HepG2 (cell line): ENCODE results near the gene SRSF12. TPM values are rescaled to one million over a fixed set of nuclear protein-coding genes. Genes with fewer than 3 reads are reported as not detected.

Source experiments
- CHCHD3 ChIP-seq: sonication (generic); formaldehyde crosslinking; IDR thresholded peaks from 2 replicates; pipeline ENCODE4 v1.8.0; 2022; ENCODE audit warnings: mild to moderate bottlenecking, missing genetic modification reagents, moderate library complexity
- DRAP1 ChIP-seq: IDR thresholded peaks from 2 replicates; pipeline ENCODE4 v1.6.1; 2016; ENCODE audit warnings: missing genetic modification reagents, missing compliant biosample characterization
- ETV5 ChIP-seq: IDR thresholded peaks from 2 replicates; pipeline ENCODE4 v1.6.1; 2018; ENCODE audit warnings: missing biosample characterization, missing genetic modification reagents, inconsistent platforms, borderline replicate concordance
- GMEB1 ChIP-seq: sonication (generic); formaldehyde crosslinking; IDR thresholded peaks from 2 replicates; pipeline ENCODE4 v1.5.1; 2020; ENCODE audit warnings: missing genetic modification reagents, mild to moderate bottlenecking, borderline replicate concordance
- HMG20A ChIP-seq: IDR thresholded peaks from 2 replicates; pipeline ENCODE4 v1.6.1; 2016; ENCODE audit warnings: borderline replicate concordance
- HMGXB3 ChIP-seq: sonication (generic); formaldehyde crosslinking; IDR thresholded peaks from 2 replicates; pipeline ENCODE4 v1.4.0; 2020; ENCODE audit warnings: missing genetic modification reagents, borderline replicate concordance
- KLF16 ChIP-seq, 2 experiments: sonication (generic) in 1 of 2; formaldehyde crosslinking in 1 of 2; IDR thresholded peaks; 2 replicates each; pipeline versions ENCODE4 v1.6.1 to v1.8.0; 2016 to 2023; ENCODE audit warnings: missing genetic modification reagents in 2 of 2, missing compliant biosample characterization in 1 of 2
- KMT2B ChIP-seq: IDR thresholded peaks from 2 replicates; pipeline ENCODE4 v1.6.1; 2016; ENCODE audit warnings: missing genetic modification reagents, missing compliant biosample characterization
- MED1 ChIP-seq: sonication (generic); formaldehyde crosslinking; IDR thresholded peaks from 2 replicates; pipeline ENCODE4 v1.4.0; 2020; ENCODE audit warnings: missing genetic modification reagents
- NONO ChIP-seq, 2 experiments: fragments of 450-650 bp in 1 of 2; sonication (generic) in 1 of 2; formaldehyde crosslinking in 1 of 2; IDR thresholded peaks in 1 of 2; conservative IDR thresholded peaks in 1 of 2; 2 replicates each; pipeline versions ENCODE4 v1.6.1 to v1.8.0; 2017 to 2022; ENCODE audit warnings: mild to moderate bottlenecking in 1 of 2, missing genetic modification reagents in 1 of 2, moderate library complexity in 1 of 2
- ONECUT2 ChIP-seq: sonication (generic); formaldehyde crosslinking; IDR thresholded peaks from 2 replicates; pipeline ENCODE4 v1.4.0; 2020; ENCODE audit warnings: missing genetic modification reagents
- SMYD3 ChIP-seq: sonication (generic); formaldehyde crosslinking; IDR thresholded peaks from 2 replicates; pipeline ENCODE4 v1.8.1; 2023; ENCODE audit warnings: mild to moderate bottlenecking, missing genetic modification reagents
- SP4 ChIP-seq: sonication (generic); formaldehyde crosslinking; IDR thresholded peaks from 2 replicates; pipeline ENCODE4 v1.8.1; 2023; ENCODE audit warnings: mild to moderate bottlenecking, missing genetic modification reagents
- ZMYM4 ChIP-seq: sonication (generic); formaldehyde crosslinking; IDR thresholded peaks from 2 replicates; pipeline ENCODE4 v1.8.1; 2023; ENCODE audit warnings: mild to moderate bottlenecking, missing genetic modification reagents
- ZNF710 ChIP-seq: sonication (generic); formaldehyde crosslinking; IDR thresholded peaks from 2 replicates; pipeline ENCODE4 v1.5.0; 2020; ENCODE audit warnings: mild to moderate bottlenecking, missing genetic modification reagents, borderline replicate concordance
- ZNF737 ChIP-seq: sonication (generic); formaldehyde crosslinking; IDR thresholded peaks from 2 replicates; pipeline ENCODE4 v1.5.0; 2020; ENCODE audit warnings: missing genetic modification reagents, mild to moderate bottlenecking, borderline replicate concordance
- ZNF749 ChIP-seq: sonication (generic); formaldehyde crosslinking; IDR thresholded peaks from 2 replicates; pipeline ENCODE4 v1.8.0; 2022; ENCODE audit warnings: mild to moderate bottlenecking, missing genetic modification reagents, moderate library complexity, borderline replicate concordance
- polyA plus RNA-seq, 8 experiments: library from polyadenylated mRNA; depleted of rRNA in 3 of 8; stranded (reverse) in 7 of 8; unstranded in 1 of 8; fragments of >200 nt; fragmentation: Illumina TruSeq in 4 of 8; extraction: Trizol in 4 of 8; gene quantifications; 2 replicates each; pipeline versions ENCODE4 v1.2.1 to v1.2.3, GENCODE V29; 2011 to 2016; ENCODE audit warnings: low read depth in 4 of 8, missing spikeins in 1 of 8, mixed read lengths in 1 of 8; ENCODE audit not compliant: insufficient read depth in 1 of 8
- total RNA-seq, 5 experiments: library from RNA; depleted of rRNA; stranded (reverse); fragments of >200 nt; fragmentation: Illumina TruSeq; extraction: Trizol; gene quantifications; 2 replicates each; pipeline ENCODE4 v1.2.3, GENCODE V29; 2016; ENCODE audit warnings: low read depth in 1 of 5

Gene SRSF12
- total and polyA plus RNA-seq, 2 of the 13 experiments (the other 11 are each of a cell fraction or from before 2014, with no cell fraction given) = 1.7 to 1.9 TPM

GRCh38 chr6:89140347-89141156 lies 22.7 kb upstream of the SRSF12 start (continued):
- TF ChIP-seq HMGXB3 = 0 out of 2 replicates have a peak, but pooled peaks have one; percentile 40
- TF ChIP-seq GMEB1 (CRISPR knock-in tag) = peak; percentile 18; the same call in 1 of the 2 replicates
- TF ChIP-seq DRAP1 (CRISPR knock-in tag) = peak; percentile 62
- peak; percentile 8; the same call in 1 of the 2 replicates for TF ChIP-seq ETV5 (CRISPR knock-in tag)
- TF ChIP-seq CHCHD3 (CRISPR knock-in tag) = no peak
- peak in 1 of 2 experiments; percentile 34; a peak in 1 of 4 replicates for TF ChIP-seq KLF16 (CRISPR knock-in tag; IDR thresholded peaks at IDR 0.05)
- TF ChIP-seq ZNF737 (CRISPR knock-in tag) = no peak
- no peak; the same call in 1 of the 2 replicates for TF ChIP-seq SMYD3 (CRISPR knock-in tag)
- TF ChIP-seq SP4 (CRISPR knock-in tag) = 0 out of 2 replicates have a peak, but pooled peaks have one; percentile 20
- TF ChIP-seq NONO (IDR thresholded peaks at IDR 0.05) = no peak
- TF ChIP-seq NONO (CRISPR knock-in tag; conservative IDR thresholded peaks at IDR 0.05) = no peak
- 0 out of 2 replicates have a peak, but pooled peaks have one; percentile 20 for TF ChIP-seq KMT2B (CRISPR knock-in tag)
- TF ChIP-seq ZNF710 = 0 out of 2 replicates have a peak, but pooled peaks have one; percentile 22
- TF ChIP-seq ONECUT2 = peak; percentile 67; the same call in 1 of the 2 replicates
- no peak for TF ChIP-seq ZNF749 (CRISPR knock-in tag)
- TF ChIP-seq HMG20A = peak; percentile 65; the same call in 1 of the 2 replicates
- peak; percentile 28 for TF ChIP-seq MED1
- TF ChIP-seq ZMYM4 = peak; percentile 60
